DOHH2 (cell line): ENCODE data around the gene IRF6.

Source experiments
- CTCF ChIP-seq: fragments of 200-600 bp; sonication (generic); IDR thresholded peaks from one replicate; pipeline ENCODE4 v1.5.1; 2014; ENCODE audit warnings: antibody characterized with exemption, mild to moderate bottlenecking, low read depth, low read length; ENCODE audit not compliant: poor library complexity, severe bottlenecking
- EZH2phosphoT487 ChIP-seq: fragments of 200-600 bp; sonication (generic); IDR thresholded peaks from 2 replicates; pipeline ENCODE4 v1.6.1; 2017; ENCODE audit warnings: borderline replicate concordance, mild to moderate bottlenecking, antibody characterized with exemption, low read length, moderate library complexity, mixed read lengths

GRCh38 chr1:209845408-209845725 is 39.4 kb upstream of the IRF6 start:
- TF ChIP-seq CTCF = no peak
- TF ChIP-seq EZH2phosphoT487 = no peak
